Panc1 (cell line): ENCODE data around the gene YAP1.

ENCODE experiments used
- REST ChIP-seq, 2 experiments: IDR thresholded peaks; 2 replicates each; pipeline ENCODE4 v1.6.1; 2011 to 2012; ENCODE audit warnings: low read depth in 2 of 2, control low read depth in 1 of 2, low read length in 1 of 2, mild to moderate bottlenecking in 1 of 2, moderate library complexity in 1 of 2; ENCODE audit not compliant: insufficient read depth in 1 of 2
- TCF7L2 ChIP-seq: IDR thresholded peaks from 2 replicates; pipeline ENCODE4 v1.6.1; 2011; ENCODE audit warnings: mild to moderate bottlenecking, low read depth, low read length, inconsistent platforms
- TF ChIP-seq, protein P1 (sequence below): fragments of 450-650 bp; IDR thresholded peaks from 2 replicates; pipeline ENCODE4 v1.5.1; 2017; ENCODE audit warnings: mild to moderate bottlenecking

DNA sequence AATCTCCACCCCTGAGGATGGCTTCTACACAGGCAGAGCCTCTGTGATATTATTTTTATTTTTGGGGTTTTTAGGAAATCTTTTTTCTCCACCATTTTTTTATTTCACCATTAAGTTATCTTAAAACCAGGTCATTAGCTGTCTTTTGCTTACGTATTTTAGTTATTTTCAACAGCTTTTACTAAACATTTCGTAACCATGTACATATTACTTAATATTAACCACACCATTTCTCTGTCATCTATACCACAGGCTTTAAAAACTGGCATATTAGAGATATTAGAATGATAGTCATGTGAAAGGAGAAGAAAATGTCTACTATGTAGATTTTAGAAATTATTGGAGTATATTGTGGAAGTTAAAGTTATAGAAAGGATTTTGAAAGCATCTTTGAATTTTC is 37.4 kb downstream of the YAP1 start:
- TF ChIP-seq, protein P1, sequence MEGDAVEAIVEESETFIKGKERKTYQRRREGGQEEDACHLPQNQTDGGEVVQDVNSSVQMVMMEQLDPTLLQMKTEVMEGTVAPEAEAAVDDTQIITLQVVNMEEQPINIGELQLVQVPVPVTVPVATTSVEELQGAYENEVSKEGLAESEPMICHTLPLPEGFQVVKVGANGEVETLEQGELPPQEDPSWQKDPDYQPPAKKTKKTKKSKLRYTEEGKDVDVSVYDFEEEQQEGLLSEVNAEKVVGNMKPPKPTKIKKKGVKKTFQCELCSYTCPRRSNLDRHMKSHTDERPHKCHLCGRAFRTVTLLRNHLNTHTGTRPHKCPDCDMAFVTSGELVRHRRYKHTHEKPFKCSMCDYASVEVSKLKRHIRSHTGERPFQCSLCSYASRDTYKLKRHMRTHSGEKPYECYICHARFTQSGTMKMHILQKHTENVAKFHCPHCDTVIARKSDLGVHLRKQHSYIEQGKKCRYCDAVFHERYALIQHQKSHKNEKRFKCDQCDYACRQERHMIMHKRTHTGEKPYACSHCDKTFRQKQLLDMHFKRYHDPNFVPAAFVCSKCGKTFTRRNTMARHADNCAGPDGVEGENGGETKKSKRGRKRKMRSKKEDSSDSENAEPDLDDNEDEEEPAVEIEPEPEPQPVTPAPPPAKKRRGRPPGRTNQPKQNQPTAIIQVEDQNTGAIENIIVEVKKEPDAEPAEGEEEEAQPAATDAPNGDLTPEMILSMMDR: no peak
- TF ChIP-seq TCF7L2: no peak
- no peak for TF ChIP-seq REST (IDR thresholded peaks at IDR 0.05; ENCODE audit: insufficient read depth in 1 of 2, low read depth in 2 of 2, low read length in 1 of 2)
